HepG2 (cell line): Measurements from ENCODE around the gene NFATC2. TPM values are rescaled to one million over a fixed set of nuclear protein-coding genes. Genes with fewer than 3 reads are reported as not detected.

Source experiments
- ATAC-seq: fragments of 200-7000 bp; cut with Tn5 transposase; 3 replicates; pipeline ENCODE4 v1.9.1; 2020; ENCODE audit warnings: mild to moderate bottlenecking, moderate library complexity
- BruUV-seq: library from RNA; stranded (reverse); fragments of 400-500 nt; replicated peaks from 2 replicates; lab custom pipeline; 2021; lab: Mats Ljungman, UMichigan
- CTCF ChIA-PET: fragments of 300-600 bp; formaldehyde crosslinking; extraction: SDS; loops from one replicate; lab custom pipeline; 2021; ENCODE audit warnings: low total read pairs, inconsistent platforms, low intra/inter-chr PET ratio; lab: Yijun Ruan, JAX
- POLR2A ChIA-PET: fragments of 350-600 bp; sonication (Branson Sonifier 250); formaldehyde crosslinking; loops from one replicate; lab custom pipeline; 2020; ENCODE audit warnings: antibody characterized with exemption, inconsistent platforms; lab: Yijun Ruan, JAX
- DNase-seq: peaks from one replicate; pipeline ENCODE4 v3.0.0-alpha.2; 2015; ENCODE audit warnings: low spot score
- FAIRE-seq: peaks from 3 replicates; lab custom pipeline; 2011; peaks lifted over from hg19 to GRCh38; lab: Jason Lieb, UNC
- H2AFZ ChIP-seq: one replicate; pipeline ENCODE4 v1.6.1; 2011; ENCODE audit warnings: low read length, inconsistent platforms
- H3K27ac ChIP-seq: fragments of 300-600 bp; 3 replicates; pipeline ENCODE4 v1.8.0; 2011; ENCODE audit warnings: mixed run types, mild to moderate bottlenecking, mixed read lengths, low read length, inconsistent platforms; ENCODE audit not compliant: insufficient read depth; ENCODE audit errors: extremely low read length
- H3K27me3 ChIP-seq, 2 experiments: fragments of 200-600 bp in 1 of 2; 2 replicates in 1 of 2; 3 replicates in 1 of 2; pipeline versions ENCODE4 v1.6.0 to v1.8.0; 2011; ENCODE audit warnings: low read length in 2 of 2, mild to moderate bottlenecking in 2 of 2, moderate library complexity in 2 of 2, inconsistent platforms in 1 of 2; ENCODE audit not compliant: insufficient read depth in 2 of 2, control insufficient read depth in 1 of 2
- H3K36me3 ChIP-seq, 2 experiments: fragments of 200-600 bp in 1 of 2; replicated peaks in 1 of 2; 2 replicates in 1 of 2; 3 replicates in 1 of 2; pipeline versions ENCODE4 v1.5.1 to v1.8.0; 2011; ENCODE audit warnings: low read length in 2 of 2, inconsistent platforms in 1 of 2; ENCODE audit not compliant: insufficient read depth in 2 of 2, control insufficient read depth in 1 of 2
- H3K4me1 ChIP-seq: 2 replicates; pipeline ENCODE4 v1.5.1; 2012; ENCODE audit warnings: low read length, inconsistent platforms; ENCODE audit not compliant: insufficient read depth
- H3K4me2 ChIP-seq: 2 replicates; pipeline ENCODE4 v1.6.0; 2011; ENCODE audit warnings: low read depth, low read length, inconsistent platforms
- H3K4me3 ChIP-seq, 3 experiments: fragments of 200-600 bp in 1 of 3; sonication (generic), shearing (Covaris generic) in 1 of 3; replicated peaks in 1 of 3; 2 replicates each; pipeline ENCODE4 v1.5.1; 2011 to 2016; ENCODE audit warnings: low read length in 3 of 3, inconsistent platforms in 2 of 3, low read depth in 2 of 3, mild to moderate bottlenecking in 2 of 3, control low read depth in 1 of 3, mixed read lengths in 1 of 3; ENCODE audit not compliant: insufficient read depth in 1 of 3
- H3K79me2 ChIP-seq: one replicate; pipeline ENCODE4 v1.6.1; 2011; ENCODE audit warnings: low read length, inconsistent platforms; ENCODE audit not compliant: insufficient read depth
- H3K9ac ChIP-seq: 2 replicates; pipeline ENCODE4 v1.6.0; 2011; ENCODE audit warnings: mild to moderate bottlenecking, low read depth, low read length, inconsistent platforms; ENCODE audit not compliant: insufficient read depth
- H3K9me3 ChIP-seq: 2 replicates; pipeline ENCODE4 v1.5.1; 2012; ENCODE audit warnings: mild to moderate bottlenecking, low read length
- H4K20me1 ChIP-seq: 2 replicates; pipeline ENCODE4 v1.6.0; 2011; ENCODE audit warnings: inconsistent platforms, mild to moderate bottlenecking, low read length, moderate library complexity; ENCODE audit not compliant: insufficient read depth
- DNMT1 ChIP-seq: sonication (generic); formaldehyde crosslinking; IDR thresholded peaks from 2 replicates; pipeline ENCODE4 v1.5.1; 2020; ENCODE audit warnings: mild to moderate bottlenecking, missing genetic modification reagents
- FOXJ3 ChIP-seq: sonication (generic); formaldehyde crosslinking; IDR thresholded peaks from 2 replicates; pipeline ENCODE4 v1.4.0; 2020; ENCODE audit warnings: missing genetic modification reagents, mild to moderate bottlenecking, borderline replicate concordance
- GLI4 ChIP-seq: sonication (generic); formaldehyde crosslinking; IDR thresholded peaks from 2 replicates; pipeline ENCODE4 v1.5.1; 2020; ENCODE audit warnings: missing genetic modification reagents, mild to moderate bottlenecking, moderate library complexity, borderline replicate concordance
- KDM5A ChIP-seq: fragments of 200-600 bp; sonication (generic); IDR thresholded peaks from 2 replicates; pipeline ENCODE4 v1.7.0; 2018; ENCODE audit warnings: antibody characterized with exemption, mild to moderate bottlenecking, low read length, borderline replicate concordance
- RARG ChIP-seq: sonication (generic); formaldehyde crosslinking; IDR thresholded peaks from 2 replicates; pipeline ENCODE4 v1.4.0; 2020; ENCODE audit warnings: low read depth, mild to moderate bottlenecking, missing genetic modification reagents
- RBAK ChIP-seq: sonication (generic); formaldehyde crosslinking; IDR thresholded peaks from 2 replicates; pipeline ENCODE4 v1.5.1; 2020; ENCODE audit warnings: mild to moderate bottlenecking, missing genetic modification reagents
- RXRA ChIP-seq: sonication (generic); formaldehyde crosslinking; IDR thresholded peaks from 2 replicates; pipeline ENCODE4 v1.5.1; 2020; ENCODE audit warnings: missing genetic modification reagents
- TBL1XR1 ChIP-seq: fragments of 150-350 bp; IDR thresholded peaks from 2 replicates; pipeline ENCODE4 v1.6.1; 2014; ENCODE audit warnings: borderline replicate concordance, low read length; ENCODE audit not compliant: partially characterized antibody
- ZHX1 ChIP-seq: sonication (generic); formaldehyde crosslinking; IDR thresholded peaks from 2 replicates; pipeline ENCODE4 v1.8.1; 2022; ENCODE audit warnings: low read depth, mild to moderate bottlenecking, missing genetic modification reagents
- ZNF138 ChIP-seq: sonication (generic); formaldehyde crosslinking; IDR thresholded peaks from 2 replicates; pipeline ENCODE4 v1.5.0; 2020; ENCODE audit warnings: mild to moderate bottlenecking, low read depth, missing genetic modification reagents
- ZNF3 ChIP-seq: IDR thresholded peaks from 2 replicates; pipeline ENCODE4 v1.7.0; 2017; ENCODE audit warnings: inconsistent platforms
- ZNF484 ChIP-seq: sonication (generic); formaldehyde crosslinking; IDR thresholded peaks from 2 replicates; pipeline ENCODE4 v1.5.1; 2020; ENCODE audit warnings: mild to moderate bottlenecking, low read depth, missing genetic modification reagents, borderline replicate concordance
- ZNF563 ChIP-seq: sonication (generic); formaldehyde crosslinking; IDR thresholded peaks from 2 replicates; pipeline ENCODE4 v1.8.0; 2022; ENCODE audit warnings: mild to moderate bottlenecking, moderate library complexity, missing genetic modification reagents
- ZNF710 ChIP-seq: sonication (generic); formaldehyde crosslinking; IDR thresholded peaks from 2 replicates; pipeline ENCODE4 v1.5.0; 2020; ENCODE audit warnings: mild to moderate bottlenecking, missing genetic modification reagents, borderline replicate concordance
- WGBS: methylation state at CpG from one replicate; pipeline ENCODE4 v1.1.6; 2017; ENCODE audit warnings: low lambda C conversion rate; 5-methylcytosine and 5-hydroxymethylcytosine counted together
- in situ Hi-C: cut with HindIII; loops from 2 replicates; pipeline ENCODE4 v1.10.0; 2017; ENCODE audit warnings: low pct_unique_long_range_greater_than_20kb; ENCODE audit not compliant: extremely low pct_ligation_motif_present
- intact Hi-C: fragments of 100-400 bp; cut with micrococcal nuclease; formaldehyde crosslinking; loops from one replicate; pipeline ENCODE4 v1.10.0; 2022; ENCODE audit not compliant: unreplicated experiment
- polyA plus RNA-seq, 8 experiments: library from polyadenylated mRNA; depleted of rRNA in 3 of 8; stranded (reverse) in 7 of 8; unstranded in 1 of 8; fragments of >200 nt; fragmentation: Illumina TruSeq in 4 of 8; extraction: Trizol in 4 of 8; gene quantifications; 2 replicates each; pipeline versions ENCODE4 v1.2.1 to v1.2.3, GENCODE V29; 2011 to 2016; ENCODE audit warnings: low read depth in 4 of 8, missing spikeins in 1 of 8, mixed read lengths in 1 of 8; ENCODE audit not compliant: insufficient read depth in 1 of 8
- total RNA-seq, 5 experiments: library from RNA; depleted of rRNA; stranded (reverse); fragments of >200 nt; fragmentation: Illumina TruSeq; extraction: Trizol; gene quantifications; 2 replicates each; pipeline ENCODE4 v1.2.3, GENCODE V29; 2016; ENCODE audit warnings: low read depth in 1 of 5
- TF ChIP-seq, protein P1 (sequence below): IDR thresholded peaks from 2 replicates; pipeline ENCODE4 v1.6.1; 2016; ENCODE audit warnings: missing genetic modification reagents, missing compliant biosample characterization

The NFATC2 gene
- total and polyA plus RNA-seq, 2 of the 13 experiments (the other 11 are each of a cell fraction or from before 2014, with no cell fraction given) = 1.9 to 3.3 TPM

GRCh38 chr20:51365670-51366069 lies 176.8 kb downstream of the NFATC2 start:
- 0% methylated on average over 3 of the region's 3 CpGs for WGBS
- POLR2A ChIA-PET = no interaction called here
- H3K27me3 ChIP-seq = peaks cover 1 to 47% of the 10 kb centered on the region in 2 experiments; a peak in 3 of 5 replicates
- H3K9me3 ChIP-seq = no peaks in the 10 kb centered on the region
- H3K9ac ChIP-seq = no peak overlapping the region
- H3K79me2 ChIP-seq = no peaks in the 10 kb centered on the region
- CTCF ChIA-PET = no interaction called here
- no peaks in the 10 kb centered on the region for H3K4me1 ChIP-seq
- no peak overlapping the region for H3K4me2 ChIP-seq
- H3K27ac ChIP-seq = no peak overlapping the region
- ATAC-seq (no peak), DNase-seq (no peak), FAIRE-seq (no peak)
- H3K36me3 ChIP-seq = no peaks in the 10 kb centered on the region
- no peak overlapping the region for H2AFZ ChIP-seq
- intact Hi-C loops = no loop called here
- no peaks in the 10 kb centered on the region for H4K20me1 ChIP-seq
- in situ Hi-C loops = no loop called here
- BruUV-seq = no TSS peak
- no peak overlapping the region for H3K4me3 ChIP-seq
- no peak for TF ChIP-seq ZNF484 (CRISPR knock-in tag)
- no peak for TF ChIP-seq ZNF3 (CRISPR knock-in tag)
- no peak for TF ChIP-seq RARG (CRISPR knock-in tag)
- TF ChIP-seq GLI4 (CRISPR knock-in tag) = no peak
- TF ChIP-seq DNMT1 = no peak
- TF ChIP-seq, protein P1, sequence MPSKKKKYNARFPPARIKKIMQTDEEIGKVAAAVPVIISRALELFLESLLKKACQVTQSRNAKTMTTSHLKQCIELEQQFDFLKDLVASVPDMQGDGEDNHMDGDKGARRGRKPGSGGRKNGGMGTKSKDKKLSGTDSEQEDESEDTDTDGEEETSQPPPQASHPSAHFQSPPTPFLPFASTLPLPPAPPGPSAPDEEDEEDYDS (CRISPR knock-in tag) = no peak

DNA sequence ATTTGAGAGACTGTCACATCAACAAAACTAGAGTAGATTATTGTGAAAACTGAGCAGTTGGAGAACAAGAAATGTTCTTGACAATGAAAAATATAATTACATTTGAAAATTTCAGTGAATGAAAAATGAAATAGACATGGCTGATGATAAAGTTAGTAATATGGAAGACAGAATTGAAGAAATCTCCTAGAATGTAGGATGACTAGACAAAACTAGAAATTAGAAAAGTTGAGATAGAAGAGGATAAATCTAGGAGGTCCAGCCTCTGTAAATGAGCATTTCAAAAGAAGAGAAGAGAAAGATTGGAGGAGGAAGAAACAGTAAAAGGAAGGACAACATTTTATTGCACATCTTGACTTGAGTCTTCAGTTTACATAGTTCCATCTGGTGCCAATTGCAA lies 178.7 kb downstream of the NFATC2 start:
- in situ Hi-C loops (no loop called here), intact Hi-C loops (no loop called here)
- DNase-seq (no peak), FAIRE-seq (no peak), ATAC-seq (no peak)
- Histone ChIP-seq H3K9ac (no peak overlapping the region), H4K20me1 (no peaks in the 10 kb centered on the region), H3K4me2 (no peak overlapping the region), H3K4me3 (no peak overlapping the region), H3K9me3 (no peaks in the 10 kb centered on the region), H3K27ac (no peak overlapping the region), H3K79me2 (no peaks in the 10 kb centered on the region), H3K4me1 (no peaks in the 10 kb centered on the region), H3K27me3 (peaks cover 4 to 46% of the 10 kb centered on the region in 2 experiments; a peak in 3 of 5 replicates), H3K36me3 (no peaks in the 10 kb centered on the region), H2AFZ (no peak overlapping the region)
- BruUV-seq = no TSS peak
- CTCF ChIA-PET = no interaction called here
- POLR2A ChIA-PET = no interaction called here
- TF ChIP-seq ZNF138 (CRISPR knock-in tag) (no peak), ZNF563 (CRISPR knock-in tag) (no peak), FOXJ3 (CRISPR knock-in tag) (no peak), ZHX1 (CRISPR knock-in tag) (no peak), ZNF710 (CRISPR knock-in tag) (no peak), RXRA (CRISPR knock-in tag) (no peak), TBL1XR1 (no peak), RBAK (CRISPR knock-in tag) (no peak), KDM5A (no peak)
